ENCODE results near the gene COL4A3. TPM values are rescaled to one million over a fixed set of nuclear protein-coding genes. Genes with fewer than 3 reads are reported as not detected.

Gene COL4A3
- total RNA-seq, 4 donors from 2014 or later, result 59.7 to 86.5 (median 66.9) TPM

DNA sequence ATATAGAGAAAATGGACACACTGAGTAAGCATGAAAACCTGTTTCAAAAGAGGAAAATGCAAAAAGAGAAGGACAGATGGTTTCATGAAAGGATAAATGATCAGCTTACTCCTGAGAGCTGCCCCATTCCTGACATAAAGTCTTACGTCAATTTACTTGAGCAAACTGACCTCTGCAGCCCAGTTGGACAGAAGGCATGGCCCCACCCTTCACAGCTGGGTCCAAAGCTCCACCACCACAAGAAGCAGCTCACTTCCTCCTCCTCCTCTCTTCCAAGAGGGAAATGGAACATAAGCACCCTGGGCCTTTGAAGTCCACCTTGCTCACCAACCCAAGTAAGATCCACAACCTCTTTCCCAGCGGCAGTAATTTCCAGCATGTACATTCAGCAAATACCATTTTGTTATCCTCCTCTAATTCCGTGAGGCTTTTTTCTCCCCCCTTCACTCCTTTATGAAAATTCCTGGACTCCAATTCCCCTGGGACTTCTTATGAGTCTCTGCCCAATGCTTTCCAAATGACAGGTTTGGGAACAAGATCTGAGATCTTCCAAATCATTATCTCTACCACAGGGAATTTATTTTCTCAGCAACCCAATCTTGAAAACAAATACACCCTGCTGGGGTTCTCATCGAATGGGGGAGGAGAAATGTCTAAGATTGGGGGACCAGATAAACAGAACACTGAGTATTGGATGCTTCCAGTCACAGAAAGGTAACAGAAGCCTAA lies 10.5 kb upstream of the COL4A3 start:
- H3K36me3 ChIP-seq, result no peaks in the 10 kb centered on the region
- TF ChIP-seq, protein P1, sequence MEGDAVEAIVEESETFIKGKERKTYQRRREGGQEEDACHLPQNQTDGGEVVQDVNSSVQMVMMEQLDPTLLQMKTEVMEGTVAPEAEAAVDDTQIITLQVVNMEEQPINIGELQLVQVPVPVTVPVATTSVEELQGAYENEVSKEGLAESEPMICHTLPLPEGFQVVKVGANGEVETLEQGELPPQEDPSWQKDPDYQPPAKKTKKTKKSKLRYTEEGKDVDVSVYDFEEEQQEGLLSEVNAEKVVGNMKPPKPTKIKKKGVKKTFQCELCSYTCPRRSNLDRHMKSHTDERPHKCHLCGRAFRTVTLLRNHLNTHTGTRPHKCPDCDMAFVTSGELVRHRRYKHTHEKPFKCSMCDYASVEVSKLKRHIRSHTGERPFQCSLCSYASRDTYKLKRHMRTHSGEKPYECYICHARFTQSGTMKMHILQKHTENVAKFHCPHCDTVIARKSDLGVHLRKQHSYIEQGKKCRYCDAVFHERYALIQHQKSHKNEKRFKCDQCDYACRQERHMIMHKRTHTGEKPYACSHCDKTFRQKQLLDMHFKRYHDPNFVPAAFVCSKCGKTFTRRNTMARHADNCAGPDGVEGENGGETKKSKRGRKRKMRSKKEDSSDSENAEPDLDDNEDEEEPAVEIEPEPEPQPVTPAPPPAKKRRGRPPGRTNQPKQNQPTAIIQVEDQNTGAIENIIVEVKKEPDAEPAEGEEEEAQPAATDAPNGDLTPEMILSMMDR (IDR thresholded peaks at IDR 0.05), result no peak
- no peak for TF ChIP-seq POLR2A (IDR thresholded peaks at IDR 0.05)
- H3K27me3 ChIP-seq, result no peaks in the 10 kb centered on the region
- 74 to 77% methylated on average over 4 of the region's 4 CpGs for WGBS, 2 donors
- peaks cover 25 to 26% of the 10 kb centered on the region in 2 donors for H3K4me1 ChIP-seq
- intact Hi-C loops (cut with DNase I), result no loop called here
- DNase-seq, result no peak
- H3K27ac ChIP-seq, result peak overlapping the region; percentile 52 to 75 (median 63)
- H3K4me3 ChIP-seq (replicated peaks in 1 of 3), result no peak overlapping the region
- no peaks in the 10 kb centered on the region for H3K9me3 ChIP-seq

DNA sequence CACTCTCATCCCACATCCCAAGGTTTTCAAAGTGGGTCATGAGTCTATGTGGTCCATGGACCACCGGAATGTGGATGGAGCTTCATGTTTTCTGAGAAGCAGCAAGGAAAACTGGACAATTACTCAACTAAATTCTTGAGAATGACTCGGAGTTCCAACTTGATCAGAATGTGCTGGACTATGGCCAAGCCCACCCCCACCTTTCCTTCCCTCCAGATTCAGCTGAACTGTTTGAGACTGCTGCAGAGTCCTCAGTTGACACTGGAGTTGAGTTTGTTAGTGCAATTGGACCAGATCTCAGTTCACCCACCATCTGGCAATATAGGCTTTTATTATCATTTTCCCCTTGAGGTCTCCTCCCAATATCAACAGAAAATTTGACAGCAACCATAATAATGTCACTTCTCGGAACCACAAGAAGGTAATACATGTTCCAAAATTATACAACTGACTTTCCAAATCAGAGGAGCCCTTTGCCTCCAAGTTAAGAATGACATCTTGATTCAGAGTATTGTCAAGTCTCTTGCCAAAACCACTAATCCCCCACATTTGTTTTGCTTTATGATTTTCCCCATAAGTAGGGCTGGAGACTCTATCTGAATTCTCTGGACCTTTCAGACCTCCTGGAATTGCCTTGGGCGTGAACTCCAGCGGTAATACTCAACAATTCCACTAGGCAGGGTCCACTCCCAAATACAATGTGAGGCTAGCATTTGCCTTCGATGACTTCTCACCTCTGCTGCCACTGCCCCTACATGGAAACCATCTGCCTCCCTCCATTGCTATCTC lies 9.2 kb upstream of the COL4A3 start:
- H3K27ac ChIP-seq, result no peak overlapping the region
- H3K4me3 ChIP-seq (replicated peaks in 1 of 3), result no peak overlapping the region
- peaks cover 21 to 24% of the 10 kb centered on the region in 2 donors for H3K4me1 ChIP-seq
- 75 to 77% methylated on average over 6 of the region's 6 CpGs for WGBS, 2 donors
- DNase-seq, result peak; percentile 50 to 55
- intact Hi-C loops (cut with DNase I), result no loop called here
- no peaks in the 10 kb centered on the region for H3K36me3 ChIP-seq
- no peaks in the 10 kb centered on the region for H3K27me3 ChIP-seq
- TF ChIP-seq POLR2A (IDR thresholded peaks at IDR 0.05), result no peak
- TF ChIP-seq, protein P1 (IDR thresholded peaks at IDR 0.05), result no peak
- H3K9me3 ChIP-seq, result no peaks in the 10 kb centered on the region

DNA sequence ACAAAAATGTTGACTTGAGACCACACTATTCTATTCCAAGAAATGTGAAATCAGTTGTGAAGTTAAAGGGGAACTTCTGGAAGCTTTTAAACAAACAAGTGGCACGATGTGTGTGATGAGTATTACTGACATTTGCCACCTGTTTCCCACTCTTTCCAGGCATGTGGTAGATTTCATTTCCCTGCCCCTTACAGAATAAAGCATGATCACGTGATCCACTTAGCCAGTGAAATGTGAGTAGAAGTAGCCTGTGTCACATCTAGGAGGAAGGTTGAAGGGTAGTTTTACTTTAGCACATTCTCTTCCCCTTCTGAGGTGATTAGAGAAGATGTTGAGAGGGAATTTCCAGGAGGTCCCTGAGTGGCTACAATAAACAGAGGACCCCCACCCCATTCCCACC lies 4.3 kb upstream of the COL4A3 start:
- WGBS, 2 donors, result 74 to 81% methylated on average over 2 of the region's 2 CpGs
- intact Hi-C loops (cut with DNase I), result no loop called here
- peaks cover 0 to 4% of the 10 kb centered on the region in 2 donors for H3K4me1 ChIP-seq
- H3K36me3 ChIP-seq, result no peaks in the 10 kb centered on the region
- no peak overlapping the region for H3K4me3 ChIP-seq (replicated peaks in 1 of 3)
- DNase-seq, result no peak
- TF ChIP-seq, protein P1 (IDR thresholded peaks at IDR 0.05), result no peak
- TF ChIP-seq POLR2A (IDR thresholded peaks at IDR 0.05), result no peak
- H3K27ac ChIP-seq, result no peak overlapping the region
- H3K9me3 ChIP-seq, result no peaks in the 10 kb centered on the region
- H3K27me3 ChIP-seq, result no peaks in the 10 kb centered on the region

DNA sequence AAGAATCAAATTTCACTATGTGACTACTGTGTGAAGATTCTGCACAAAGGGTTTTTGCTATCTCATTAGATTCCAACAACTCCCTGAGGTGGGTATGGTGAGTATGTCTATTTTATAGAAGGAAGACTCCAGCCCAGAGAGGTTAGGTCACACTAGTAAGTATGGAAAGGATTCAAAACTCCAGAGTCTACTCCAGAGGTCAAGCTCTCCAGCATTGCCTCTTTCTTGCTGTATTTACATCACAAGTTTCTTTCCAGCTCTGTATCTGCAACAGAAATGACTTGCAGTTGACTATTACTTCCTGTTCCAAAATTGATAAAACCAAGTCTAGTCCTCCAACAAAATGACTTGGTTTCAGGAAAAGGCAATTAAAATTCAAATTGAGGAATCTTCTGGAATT lies 2.5 kb upstream of the COL4A3 start:
- no peak for DNase-seq
- H3K9me3 ChIP-seq, result no peaks in the 10 kb centered on the region
- TF ChIP-seq, protein P1 (IDR thresholded peaks at IDR 0.05), result no peak
- TF ChIP-seq POLR2A (IDR thresholded peaks at IDR 0.05), result no peak
- no peak overlapping the region for H3K4me3 ChIP-seq (replicated peaks in 1 of 3)
- no peaks in the 10 kb centered on the region for H3K27me3 ChIP-seq
- H3K27ac ChIP-seq, result no peak overlapping the region
- intact Hi-C loops (cut with DNase I), result no loop called here
- no peaks in the 10 kb centered on the region for H3K36me3 ChIP-seq
- H3K4me1 ChIP-seq, result peaks cover 0 to 4% of the 10 kb centered on the region in 2 donors

DNA sequence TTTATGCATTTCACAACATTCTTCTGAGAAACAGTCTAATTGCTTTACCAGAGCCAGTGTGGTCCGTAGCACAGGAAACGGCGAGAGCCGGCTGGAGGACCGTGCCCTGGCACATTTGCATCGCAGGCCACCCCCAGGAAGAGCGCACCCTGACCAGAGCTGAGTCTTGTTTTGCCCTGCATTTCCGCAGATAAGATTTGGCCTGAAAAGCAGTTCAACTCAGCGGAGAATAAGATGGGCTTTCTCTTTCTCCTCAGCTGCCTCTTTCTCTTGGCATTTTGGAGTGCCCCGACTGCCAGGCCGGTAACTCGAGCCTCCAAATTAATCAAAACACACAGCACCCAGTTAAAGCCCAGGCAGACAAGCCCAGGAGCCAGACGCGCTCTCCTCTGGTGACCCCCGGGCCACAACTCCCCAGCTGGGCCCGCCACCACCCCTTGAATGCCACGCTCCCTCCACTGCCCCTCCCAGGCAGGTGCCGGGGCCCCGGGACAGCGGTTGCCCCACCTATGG lies 883 bp upstream of the COL4A3 start:
- intact Hi-C loops (cut with DNase I), result no loop called here
- WGBS, 2 donors, result 2 to 3% methylated on average over 15 to 16 of the region's 20 CpGs
- no peaks in the 10 kb centered on the region for H3K9me3 ChIP-seq
- H3K4me3 ChIP-seq (replicated peaks in 1 of 3), result peak overlapping the region; percentile 78 to 95 (median 90)
- peak overlapping the region; percentile 75 to 90 (median 90) for H3K27ac ChIP-seq
- TF ChIP-seq, protein P1 (IDR thresholded peaks at IDR 0.05), result no peak
- no peak for TF ChIP-seq POLR2A (IDR thresholded peaks at IDR 0.05)
- peak; percentile 59 to 69 for DNase-seq
- peaks cover 0 to 4% of the 10 kb centered on the region in 2 donors for H3K4me1 ChIP-seq
- H3K36me3 ChIP-seq, result no peaks in the 10 kb centered on the region
- no peaks in the 10 kb centered on the region for H3K27me3 ChIP-seq

Data from thyroid gland (tissue), 4 donors.